Left lung (tissue), 10 donors: Measurements from ENCODE around the gene ADGRL3. TPM values are rescaled to one million over a fixed set of nuclear protein-coding genes. Genes with fewer than 3 reads are reported as not detected.
"Not testable (repeated sequence)": the region's sequence is repeated elsewhere in the genome, so short reads cannot be mapped to it uniquely, and the experiment has no call there.

Experiments
- ATAC-seq: fragments of 200-7000 bp; cut with Tn5 transposase; one replicate; pipeline ENCODE4 v1.9.1; 2020; ENCODE audit warnings: moderate library complexity
- DNase-seq, 4 donors: peaks; one replicate each; pipeline ENCODE4 v3.0.0-alpha.2; 2013 to 2020
- H3K27ac ChIP-seq, 2 donors: fragments of 200-600 bp; sonication (generic) in 1 of 2; one replicate each; pipeline versions ENCODE4 v1.5.0 to v1.8.0; 2020 to 2021
- H3K27me3 ChIP-seq, 2 donors: fragments of 200-600 bp; sonication (generic) in 1 of 2; one replicate each; pipeline versions ENCODE4 v1.5.0 to v1.8.0; 2020 to 2021
- H3K36me3 ChIP-seq, 2 donors: fragments of 200-600 bp; sonication (generic) in 1 of 2; one replicate each; pipeline versions ENCODE4 v1.5.0 to v1.8.0; 2020 to 2021
- H3K4me1 ChIP-seq, 2 donors: fragments of 200-600 bp; one replicate each; pipeline ENCODE4 v1.8.0; 2021
- H3K4me3 ChIP-seq, 2 donors: fragments of 200-600 bp; sonication (generic) in 1 of 2; one replicate each; pipeline versions ENCODE4 v1.5.0 to v1.8.0; 2020 to 2021; ENCODE audit warnings: mild to moderate bottlenecking in 1 of 2
- H3K9me3 ChIP-seq, 2 donors: fragments of 200-600 bp; sonication (generic) in 1 of 2; one replicate each; pipeline versions ENCODE4 v1.5.0 to v1.8.0; 2020 to 2021
- CTCF ChIP-seq, 2 donors: fragments of 200-600 bp; sonication (generic) in 1 of 2; IDR thresholded peaks; one replicate each; pipeline versions ENCODE4 v1.5.0 to v1.8.0; 2021; ENCODE audit warnings: antibody characterized with exemption in 2 of 2
- intact Hi-C, 2 donors: fragments of 100-400 bp; cut with DNase I; formaldehyde crosslinking; loops; one replicate each; pipeline versions ENCODE4 v1.11.2 to v1.14.2; 2022
- polyA plus RNA-seq, 6 donors: library from polyadenylated mRNA; unstranded; fragments of 120-200 nt; gene quantifications; one replicate each; pipeline ENCODE4 v1.2.1, GENCODE V29; 2013; ENCODE audit not compliant: insufficient read length in 6 of 6
- total RNA-seq, 2 donors: library from RNA; stranded (reverse); fragmentation: NEBNext Ultra II Directional; extraction: Animal tissue kit (Norgen Biotek cat#: 25700); gene quantifications; one replicate each; pipeline ENCODE4 v1.2.1, GENCODE V29; 2021
- donor health status: DM: no; HTN: yes; CAD: no.
- donor health status: DM: no; HTN: no; CAD: no.

ADGRL3 gene
- total and polyA plus RNA-seq, 8 donors, result 2.7 to 23.4 (median 19.6) TPM

- H3K27me3 ChIP-seq, result no peaks in the 10 kb centered on the region
- no peaks in the 10 kb centered on the region for H3K4me1 ChIP-seq
- H3K36me3 ChIP-seq, result no peaks in the 10 kb centered on the region
- intact Hi-C loops, result no loop called here
- H3K9me3 ChIP-seq, result no peaks in the 10 kb centered on the region
- H3K27ac ChIP-seq, result no peak overlapping the region
- no peak for DNase-seq
- ATAC-seq, result no peak
- no peak for TF ChIP-seq CTCF (IDR thresholded peaks at IDR 0.05)
- no peak overlapping the region for H3K4me3 ChIP-seq
Measured at GRCh38 chr4:61628282-61628681, 428.2 kb downstream of the ADGRL3 start.

GRCh38 chr4:61628727-61629126 is 428.6 kb downstream of the ADGRL3 start:
- H3K36me3 ChIP-seq, result no peaks in the 10 kb centered on the region
- ATAC-seq (no peak), DNase-seq (no peak)
- no peak overlapping the region for H3K4me3 ChIP-seq
- TF ChIP-seq CTCF (IDR thresholded peaks at IDR 0.05), result no peak
- H3K27ac ChIP-seq, result no peak overlapping the region
- H3K4me1 ChIP-seq, result no peaks in the 10 kb centered on the region
- intact Hi-C loops, result no loop called here
- H3K27me3 ChIP-seq, result no peaks in the 10 kb centered on the region
- H3K9me3 ChIP-seq, result no peaks in the 10 kb centered on the region

GRCh38 chr4:61630548-61630947 is 430.4 kb downstream of the ADGRL3 start:
- no peak overlapping the region for H3K4me3 ChIP-seq
- no peak for TF ChIP-seq CTCF (IDR thresholded peaks at IDR 0.05)

GRCh38 chr4:61638591-61638990 is 438.5 kb downstream of the ADGRL3 start:
- H3K4me1 ChIP-seq, result no peaks in the 10 kb centered on the region
- no peaks in the 10 kb centered on the region for H3K36me3 ChIP-seq
- H3K27ac ChIP-seq, result no peak overlapping the region
- intact Hi-C loops, result no loop called here
- DNase-seq (peak in 2 of 4 donors; percentile 18 to 21), ATAC-seq (no peak)
- H3K9me3 ChIP-seq, result no peaks in the 10 kb centered on the region
- H3K4me3 ChIP-seq, result no peak overlapping the region
- no peaks in the 10 kb centered on the region for H3K27me3 ChIP-seq
- no peak for TF ChIP-seq CTCF (IDR thresholded peaks at IDR 0.05)

More at GRCh38 chr4:61630548-61630947, 430.4 kb downstream of the ADGRL3 start:
- Histone ChIP-seq H3K27ac (no peak overlapping the region), H3K4me1 (no peaks in the 10 kb centered on the region), H3K36me3 (no peaks in the 10 kb centered on the region), H3K9me3 (no peaks in the 10 kb centered on the region), H3K27me3 (no peaks in the 10 kb centered on the region)
- no peak for DNase-seq
- intact Hi-C loops, result no loop called here
- no peak for ATAC-seq

- H3K4me1 ChIP-seq, H3K36me3 ChIP-seq, H3K27me3 ChIP-seq, intact Hi-C loops, ATAC-seq, H3K9me3 ChIP-seq, H3K4me3 ChIP-seq, H3K27ac ChIP-seq: not testable (repeated sequence)
- DNase-seq, result peak in 1 of 4 donors; percentile 49
Measured at GRCh38 chr4:61646746-61647350, 446.7 kb downstream of the ADGRL3 start.

GRCh38 chr4:61648264-61648663 is 448.1 kb downstream of the ADGRL3 start:
- no peak for TF ChIP-seq CTCF (IDR thresholded peaks at IDR 0.05)
- Histone ChIP-seq H3K27ac (no peak overlapping the region), H3K4me3 (no peak overlapping the region), H3K36me3 (no peaks in the 10 kb centered on the region), H3K4me1 (no peaks in the 10 kb centered on the region), H3K9me3 (no peaks in the 10 kb centered on the region), H3K27me3 (no peaks in the 10 kb centered on the region)
- intact Hi-C loops, result no loop called here
- ATAC-seq (no peak), DNase-seq (no peak)
